ENCODE results near the gene STAT2.
"Not testable (repeated sequence)": the region's sequence is repeated elsewhere in the genome, so short reads cannot be mapped to it uniquely, and the experiment has no call there.

STAT2 gene

GRCh38 chr12:56361487-56362129 is 1.7 kb upstream of the STAT2 start:
- no peak for DNase-seq (ENCODE audit: low spot score)

GRCh38 chr12:56358836-56359532 is 923 bp downstream of the STAT2 start:
- DNase-seq (ENCODE audit: low spot score) = no peak

- DNase-seq (ENCODE audit: low spot score) = no peak
Observed at GRCh38 chr12:56351325-56351724, 8.6 kb downstream of the STAT2 start.

- no peak for DNase-seq (ENCODE audit: low spot score)
Observed at GRCh38 chr12:56350662-56351061, 9.2 kb downstream of the STAT2 start.

GRCh38 chr12:56348776-56349175 is 11.1 kb downstream of the STAT2 start:
- DNase-seq (ENCODE audit: low spot score) = no peak

GRCh38 chr12:56347255-56347654 is 12.7 kb downstream of the STAT2 start:
- DNase-seq (ENCODE audit: low spot score) = not testable (repeated sequence)

GRCh38 chr12:56346675-56347074 is 13.2 kb downstream of the STAT2 start:
- no peak for DNase-seq (ENCODE audit: low spot score)

- DNase-seq (ENCODE audit: low spot score) = not testable (repeated sequence)
Observed at GRCh38 chr12:56342290-56342689, 17.6 kb downstream of the STAT2 start.

GRCh38 chr12:56341616-56342015 is 18.3 kb downstream of the STAT2 start:
- no peak for DNase-seq (ENCODE audit: low spot score)

- no peak for DNase-seq (ENCODE audit: low spot score)
Observed at GRCh38 chr12:56339158-56339422, 20.8 kb downstream of the STAT2 start.

GRCh38 chr12:56338308-56339157 is 21.4 kb downstream of the STAT2 start, which contains the start of gene IL23A:
Gene IL23A, plus strand, starts transcription at chr12:56338884. Its CDS starts 161 bp downstream, at chr12:56339045.
- peak; percentile 91 for DNase-seq (ENCODE audit: low spot score)

- no peak for DNase-seq (ENCODE audit: low spot score)
Observed at GRCh38 chr12:56337753-56338251, 22.1 kb downstream of the STAT2 start.

- no peak for DNase-seq (ENCODE audit: low spot score)
Observed at GRCh38 chr12:56336361-56337167, 23.3 kb downstream of the STAT2 start.

GRCh38 chr12:56335527-56335926 is 24.4 kb downstream of the STAT2 start:
- not testable (repeated sequence) for DNase-seq (ENCODE audit: low spot score)

- no peak for DNase-seq (ENCODE audit: low spot score)
Observed at GRCh38 chr12:56334490-56334793, 25.5 kb downstream of the STAT2 start.

- DNase-seq (ENCODE audit: low spot score) = peak; percentile 94
Observed at GRCh38 chr12:56333679-56334489, 26.0 kb downstream of the STAT2 start, which contains the start of gene PAN2. Gene PAN2, minus strand, starts transcription at chr12:56334000. Its CDS starts 906 bp downstream, at chr12:56333094.

- no peak for DNase-seq (ENCODE audit: low spot score)
Observed at GRCh38 chr12:56333197-56333678, 26.7 kb downstream of the STAT2 start.

- no peak for DNase-seq (ENCODE audit: low spot score)
Observed at GRCh38 chr12:56332512-56333196, 27.3 kb downstream of the STAT2 start.

- no peak for DNase-seq (ENCODE audit: low spot score)
Observed at GRCh38 chr12:56330936-56331490, 28.9 kb downstream of the STAT2 start.

- no peak for DNase-seq (ENCODE audit: low spot score)
Observed at GRCh38 chr12:56326533-56326932, 33.4 kb downstream of the STAT2 start.
